HG03521 (cell line): ENCODE results near the gene CACNA2D1.
"Not testable (repeated sequence)": the region's sequence is repeated elsewhere in the genome, so short reads cannot be mapped to it uniquely, and the experiment has no call there.

Experiments used
- ATAC-seq: cut with Tn5 transposase; IDR thresholded peaks from one replicate; pipeline ENCODE4 v1.9.1; 2021; ENCODE audit warnings: mild to moderate bottlenecking, moderate library complexity; ENCODE audit not compliant: unreplicated experiment

CACNA2D1 gene

GRCh38 chr7:82173400-82174021 is 270.1 kb downstream of the CACNA2D1 start:
- ATAC-seq, result no peak

- ATAC-seq, result no peak
Measured at GRCh38 chr7:82172881-82173280, 270.7 kb downstream of the CACNA2D1 start.

- no peak for ATAC-seq
Measured at GRCh38 chr7:82172017-82172416, 271.6 kb downstream of the CACNA2D1 start.

- no peak for ATAC-seq
Measured at GRCh38 chr7:82167558-82168314, 275.8 kb downstream of the CACNA2D1 start.

- ATAC-seq, result no peak
Measured at GRCh38 chr7:82166260-82167015, 277.1 kb downstream of the CACNA2D1 start.

GRCh38 chr7:82164813-82165212 is 278.8 kb downstream of the CACNA2D1 start:
- ATAC-seq, result no peak

GRCh38 chr7:82164410-82164809 is 279.2 kb downstream of the CACNA2D1 start:
- no peak for ATAC-seq

- ATAC-seq, result no peak
Measured at GRCh38 chr7:82163586-82163985, 280.0 kb downstream of the CACNA2D1 start.

- no peak for ATAC-seq
Measured at GRCh38 chr7:82162289-82162688, 281.3 kb downstream of the CACNA2D1 start.

GRCh38 chr7:82158327-82158726 is 285.2 kb downstream of the CACNA2D1 start:
- no peak for ATAC-seq

- ATAC-seq, result no peak
Measured at GRCh38 chr7:82156893-82157292, 286.7 kb downstream of the CACNA2D1 start.

GRCh38 chr7:82156168-82156567 is 287.4 kb downstream of the CACNA2D1 start:
- ATAC-seq, result no peak

- ATAC-seq, result no peak
Measured at GRCh38 chr7:82154728-82155127, 288.8 kb downstream of the CACNA2D1 start.

- no peak for ATAC-seq
Measured at GRCh38 chr7:82153776-82154175, 289.8 kb downstream of the CACNA2D1 start.

- no peak for ATAC-seq
Measured at GRCh38 chr7:82152858-82153257, 290.7 kb downstream of the CACNA2D1 start.

- no peak for ATAC-seq
Measured at GRCh38 chr7:82146491-82146890, 297.1 kb downstream of the CACNA2D1 start.

GRCh38 chr7:82142263-82142864 is 301.2 kb downstream of the CACNA2D1 start:
- no peak for ATAC-seq

- ATAC-seq, result no peak
Measured at GRCh38 chr7:82141427-82141826, 302.1 kb downstream of the CACNA2D1 start.

- ATAC-seq, result not testable (repeated sequence)
Measured at GRCh38 chr7:82140608-82141007, 303.0 kb downstream of the CACNA2D1 start.

- no peak for ATAC-seq
Measured at GRCh38 chr7:82131215-82131614, 312.4 kb downstream of the CACNA2D1 start.

GRCh38 chr7:82129091-82129490 is 314.5 kb downstream of the CACNA2D1 start:
- no peak for ATAC-seq
